GM21367 (cell line): ENCODE measurements around the gene OR2T5.
"Not testable (repeated sequence)": the region's sequence is repeated elsewhere in the genome, so short reads cannot be mapped to it uniquely, and the experiment has no call there.

Source experiments
- ATAC-seq: cut with Tn5 transposase; IDR thresholded peaks from one replicate; pipeline ENCODE4 v1.9.1; 2021; ENCODE audit not compliant: unreplicated experiment

Gene OR2T5

DNA sequence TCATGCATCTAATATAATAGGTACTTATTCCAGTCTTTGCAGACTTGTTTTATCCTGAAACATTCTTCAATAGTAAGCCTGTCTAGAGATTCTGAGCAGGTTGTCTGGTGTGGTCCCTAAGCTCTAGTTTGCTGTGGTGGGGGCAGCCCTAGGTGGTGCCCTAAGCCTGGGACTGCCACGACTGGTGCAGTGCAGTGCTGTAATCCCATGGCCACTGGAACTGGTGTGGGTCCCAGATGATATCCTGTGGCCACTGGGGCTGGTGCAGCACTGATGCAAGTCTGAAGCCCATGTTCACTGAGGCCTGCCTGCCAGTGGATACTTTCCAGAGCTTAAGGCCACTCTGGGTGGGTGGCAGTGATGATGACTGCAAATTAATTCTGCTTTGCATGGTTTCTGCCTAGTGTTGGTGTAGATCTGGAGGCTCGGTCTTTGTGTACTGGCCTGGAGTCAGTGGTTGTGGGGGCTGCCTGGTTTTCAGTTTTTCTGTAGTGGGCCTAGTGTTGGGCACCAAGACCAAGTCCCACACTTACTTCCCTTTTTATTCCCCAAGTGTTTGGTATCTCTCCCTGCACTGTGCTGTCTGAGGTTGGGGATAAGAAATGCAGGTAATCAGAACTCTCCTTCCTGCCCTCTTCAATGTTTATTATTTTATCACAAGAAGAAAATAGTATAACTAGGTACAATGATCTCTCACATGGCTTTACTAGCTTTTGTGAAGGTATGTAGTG, 12.1 kb downstream of the OR2T5 start:
- not testable (repeated sequence) for ATAC-seq

DNA sequence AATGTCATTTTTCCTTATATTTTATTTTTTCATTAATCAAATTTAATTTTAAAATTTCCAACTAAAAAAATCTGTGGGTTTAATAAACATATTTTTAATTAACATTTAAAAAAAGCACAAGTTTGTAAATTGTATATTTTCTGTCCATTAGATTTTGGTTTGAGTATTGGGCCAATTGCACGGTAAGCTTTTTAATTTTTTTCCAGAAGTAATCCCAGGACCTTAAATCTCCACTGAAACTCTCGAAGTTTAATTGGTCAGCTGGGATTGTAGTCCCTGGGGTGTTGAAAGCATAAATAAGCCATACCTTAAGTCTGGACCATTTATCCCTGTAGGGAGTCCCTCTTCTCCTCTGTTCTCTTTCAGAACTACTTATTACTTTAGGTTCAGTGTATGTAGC, 19.4 kb downstream of the OR2T5 start, which contains the start of gene OR2G6:
TSS of gene OR2G6 (plus strand) at position 301 of the 400 bp plus-strand sequence. CDS start 13,574 bp downstream, outside the sequence.
- ATAC-seq = not testable (repeated sequence)

DNA sequence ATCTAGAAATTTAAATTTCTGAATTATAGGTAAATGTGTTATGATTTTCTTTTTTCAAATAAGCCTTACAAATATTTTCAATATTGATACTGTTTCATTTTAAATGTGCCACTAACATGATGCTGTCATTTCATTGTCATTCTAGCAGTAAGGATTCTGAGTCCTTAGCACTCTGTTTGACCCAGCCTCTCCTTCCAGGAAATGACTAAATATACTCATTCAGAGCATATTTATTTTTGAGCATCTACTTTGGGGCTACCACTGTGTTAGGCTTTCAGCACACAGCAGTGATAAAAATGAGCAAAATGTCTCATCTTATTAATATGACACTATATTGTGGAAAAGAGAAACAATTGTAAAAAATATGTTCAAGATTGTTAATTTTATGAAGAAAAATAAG, 21.8 kb downstream of the OR2T5 start:
- ATAC-seq = not testable (repeated sequence)

DNA sequence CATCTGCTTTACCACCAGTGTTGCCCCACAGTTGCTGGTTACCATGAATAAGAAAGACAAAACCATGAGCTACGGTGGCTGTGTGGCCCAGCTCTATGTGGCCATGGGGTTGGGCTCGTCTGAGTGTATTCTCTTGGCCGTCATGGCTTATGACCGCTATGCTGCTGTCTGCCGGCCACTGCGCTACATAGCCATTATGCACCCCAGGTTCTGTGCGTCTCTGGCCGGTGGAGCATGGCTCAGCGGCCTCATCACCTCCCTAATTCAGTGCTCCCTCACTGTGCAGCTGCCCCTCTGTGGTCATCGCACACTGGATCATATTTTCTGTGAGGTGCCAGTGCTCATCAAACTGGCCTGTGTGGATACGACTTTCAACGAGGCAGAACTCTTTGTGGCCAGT, 33.5 kb downstream of the OR2T5 start:
- ATAC-seq = no peak

DNA sequence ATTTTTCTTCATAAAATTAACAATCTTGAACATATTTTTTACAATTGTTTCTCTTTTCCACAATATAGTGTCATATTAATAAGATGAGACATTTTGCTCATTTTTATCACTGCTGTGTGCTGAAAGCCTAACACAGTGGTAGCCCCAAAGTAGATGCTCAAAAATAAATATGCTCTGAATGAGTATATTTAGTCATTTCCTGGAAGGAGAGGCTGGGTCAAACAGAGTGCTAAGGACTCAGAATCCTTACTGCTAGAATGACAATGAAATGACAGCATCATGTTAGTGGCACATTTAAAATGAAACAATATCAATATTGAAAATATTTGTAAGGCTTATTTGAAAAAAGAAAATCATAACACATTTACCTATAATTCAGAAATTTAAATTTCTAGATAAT, 49.1 kb downstream of the OR2T5 start:
- not testable (repeated sequence) for ATAC-seq
